NCI-H1694 (cell line): ENCODE results near the gene PPP1R2.
"Not testable (repeated sequence)": the region's sequence is repeated elsewhere in the genome, so short reads cannot be mapped to it uniquely, and the experiment has no call there.

Source experiments
- DNase-seq: peaks from one replicate; lab custom pipeline; 2025; lab: John Stamatoyannopoulos, UW

PPP1R2 gene

GRCh38 chr3:195537995-195538394 is 5.1 kb downstream of the PPP1R2 start:
- no peak for DNase-seq

GRCh38 chr3:195535293-195535692 is 7.8 kb downstream of the PPP1R2 start:
- DNase-seq, result no peak

- no peak for DNase-seq
Measured at GRCh38 chr3:195532834-195533233, 10.3 kb downstream of the PPP1R2 start.

- DNase-seq, result no peak
Measured at GRCh38 chr3:195532345-195532744, 10.8 kb downstream of the PPP1R2 start.

- no peak for DNase-seq
Measured at GRCh38 chr3:195531683-195532082, 11.4 kb downstream of the PPP1R2 start.

GRCh38 chr3:195526492-195526891 is 16.6 kb downstream of the PPP1R2 start:
- no peak for DNase-seq

- no peak for DNase-seq
Measured at GRCh38 chr3:195524171-195524896, 18.8 kb downstream of the PPP1R2 start.

- peak; percentile 42 for DNase-seq
Measured at GRCh38 chr3:195522254-195523023, 20.7 kb downstream of the PPP1R2 start.

- DNase-seq, result no peak
Measured at GRCh38 chr3:195517030-195517429, 26.1 kb downstream of the PPP1R2 start.

- DNase-seq, result not testable (repeated sequence)
Measured at GRCh38 chr3:195514610-195515235, 28.4 kb downstream of the PPP1R2 start.

- DNase-seq, result no peak
Measured at GRCh38 chr3:195512798-195513345, 30.3 kb downstream of the PPP1R2 start.

- DNase-seq, result no peak
Measured at GRCh38 chr3:195511136-195511535, 32.0 kb downstream of the PPP1R2 start.

- no peak for DNase-seq
Measured at GRCh38 chr3:195508185-195508584, 34.9 kb downstream of the PPP1R2 start.

- DNase-seq, result no peak
Measured at GRCh38 chr3:195475614-195476013, 67.5 kb downstream of the PPP1R2 start.

- not testable (repeated sequence) for DNase-seq
Measured at GRCh38 chr3:195475116-195475515, 68.0 kb downstream of the PPP1R2 start.

GRCh38 chr3:195468841-195469240 is 74.3 kb downstream of the PPP1R2 start:
- no peak for DNase-seq

- no peak for DNase-seq
Measured at GRCh38 chr3:195468391-195468776, 74.7 kb downstream of the PPP1R2 start.

GRCh38 chr3:195467641-195468390 is 75.3 kb downstream of the PPP1R2 start:
- no peak for DNase-seq

GRCh38 chr3:195466251-195466650 is 76.9 kb downstream of the PPP1R2 start:
- no peak for DNase-seq
